GM12874 (cell line): Measurements from ENCODE around the gene CDPF1.

Experiments used
- TF ChIP-seq, protein P1 (sequence below): IDR thresholded peaks from 2 replicates; pipeline ENCODE4 v1.5.1; 2011; ENCODE audit warnings: low read depth, mild to moderate bottlenecking, control low read depth, low read length, moderate library complexity; ENCODE audit not compliant: insufficient read depth

The CDPF1 gene

DNA sequence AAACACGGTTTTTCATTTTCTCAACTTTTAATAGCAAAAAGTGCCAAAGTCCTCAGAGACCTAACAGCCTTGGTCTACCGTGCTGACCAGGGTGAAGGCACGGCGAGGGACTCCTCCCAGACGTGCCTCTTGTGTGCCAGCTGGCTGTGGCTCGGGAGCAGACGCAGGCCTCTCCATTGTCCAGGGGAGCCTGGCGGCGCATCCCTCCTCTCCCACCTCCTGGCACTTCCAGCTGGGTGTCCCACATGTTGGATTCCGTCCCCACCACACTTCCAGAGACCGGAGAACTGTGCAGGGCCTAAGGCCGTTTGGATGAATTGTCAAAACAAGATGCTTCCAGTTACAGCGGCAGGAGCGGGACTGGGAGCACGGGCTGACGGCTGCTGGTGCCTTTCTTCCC, 11.6 kb downstream of the CDPF1 start:
- TF ChIP-seq, protein P1, sequence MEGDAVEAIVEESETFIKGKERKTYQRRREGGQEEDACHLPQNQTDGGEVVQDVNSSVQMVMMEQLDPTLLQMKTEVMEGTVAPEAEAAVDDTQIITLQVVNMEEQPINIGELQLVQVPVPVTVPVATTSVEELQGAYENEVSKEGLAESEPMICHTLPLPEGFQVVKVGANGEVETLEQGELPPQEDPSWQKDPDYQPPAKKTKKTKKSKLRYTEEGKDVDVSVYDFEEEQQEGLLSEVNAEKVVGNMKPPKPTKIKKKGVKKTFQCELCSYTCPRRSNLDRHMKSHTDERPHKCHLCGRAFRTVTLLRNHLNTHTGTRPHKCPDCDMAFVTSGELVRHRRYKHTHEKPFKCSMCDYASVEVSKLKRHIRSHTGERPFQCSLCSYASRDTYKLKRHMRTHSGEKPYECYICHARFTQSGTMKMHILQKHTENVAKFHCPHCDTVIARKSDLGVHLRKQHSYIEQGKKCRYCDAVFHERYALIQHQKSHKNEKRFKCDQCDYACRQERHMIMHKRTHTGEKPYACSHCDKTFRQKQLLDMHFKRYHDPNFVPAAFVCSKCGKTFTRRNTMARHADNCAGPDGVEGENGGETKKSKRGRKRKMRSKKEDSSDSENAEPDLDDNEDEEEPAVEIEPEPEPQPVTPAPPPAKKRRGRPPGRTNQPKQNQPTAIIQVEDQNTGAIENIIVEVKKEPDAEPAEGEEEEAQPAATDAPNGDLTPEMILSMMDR: no peak

DNA sequence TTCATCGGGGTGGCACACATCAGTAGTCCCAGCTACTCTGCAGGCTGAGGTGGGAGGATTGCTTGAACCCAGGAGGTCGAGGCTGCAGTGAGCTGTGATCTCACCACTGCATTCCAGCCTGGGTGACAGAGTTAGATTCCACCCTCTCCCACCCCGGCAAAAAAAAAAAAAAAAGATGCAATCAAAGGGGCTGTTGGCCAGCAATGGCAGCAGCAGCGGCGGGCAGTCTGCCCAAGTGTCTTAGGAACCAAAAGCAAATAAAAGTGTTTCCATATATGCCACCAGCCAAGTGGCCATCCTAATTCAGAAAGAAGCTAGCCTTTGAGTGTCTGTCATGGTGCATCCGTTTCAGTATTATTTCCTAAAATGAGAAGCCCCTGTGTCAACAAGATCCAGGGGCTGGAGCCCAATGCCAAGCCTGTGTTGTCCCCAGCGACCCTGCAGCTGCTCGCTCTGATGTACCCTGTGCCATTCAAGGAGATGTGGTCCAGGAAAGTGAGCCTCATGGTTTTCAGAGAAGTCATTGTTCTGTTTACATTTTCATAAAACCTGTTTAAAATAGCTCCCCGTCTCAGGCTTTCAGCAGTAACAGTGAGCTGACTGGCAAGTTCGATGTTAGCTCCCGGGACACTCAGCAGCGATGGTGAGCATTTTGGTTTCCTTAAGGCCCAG, 12.5 kb downstream of the CDPF1 start:
- TF ChIP-seq, protein P1: no peak

DNA sequence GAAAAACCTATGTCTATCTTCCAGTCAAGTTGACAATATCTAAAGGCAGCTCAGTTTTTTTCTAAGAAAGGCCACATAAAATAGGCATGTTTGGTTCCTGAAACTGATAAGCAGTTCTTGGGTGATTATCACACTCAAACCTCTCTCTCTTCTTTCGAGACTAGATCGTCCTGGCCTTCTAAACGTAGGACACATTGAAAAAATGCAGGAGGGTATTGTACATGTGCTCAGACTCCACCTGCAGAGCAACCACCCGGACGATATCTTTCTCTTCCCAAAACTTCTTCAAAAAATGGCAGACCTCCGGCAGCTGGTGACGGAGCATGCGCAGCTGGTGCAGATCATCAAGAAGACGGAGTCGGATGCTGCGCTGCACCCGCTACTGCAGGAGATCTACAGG, 15.1 kb downstream of the CDPF1 start:
- TF ChIP-seq, protein P1: no peak

DNA sequence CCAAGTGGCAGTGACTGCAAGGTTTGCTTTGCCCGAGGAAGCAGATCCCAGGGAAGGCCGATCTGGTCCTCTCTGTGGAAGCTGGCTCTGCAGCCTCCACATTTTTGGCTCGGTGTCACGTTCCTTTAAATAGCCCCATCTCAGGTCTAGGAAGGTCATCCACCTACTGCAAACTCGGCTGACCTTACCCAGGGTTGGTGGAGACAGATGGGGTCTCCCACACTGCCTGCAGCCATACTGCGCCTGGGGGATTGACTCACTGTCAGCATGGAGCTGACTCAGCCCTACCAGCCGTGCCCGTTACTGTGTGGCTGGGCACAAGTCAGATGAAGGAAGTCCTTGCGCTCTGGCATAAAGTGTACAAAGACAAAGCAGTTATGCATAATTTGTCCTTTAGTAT, 16.9 kb downstream of the CDPF1 start:
- TF ChIP-seq, protein P1: no peak

DNA sequence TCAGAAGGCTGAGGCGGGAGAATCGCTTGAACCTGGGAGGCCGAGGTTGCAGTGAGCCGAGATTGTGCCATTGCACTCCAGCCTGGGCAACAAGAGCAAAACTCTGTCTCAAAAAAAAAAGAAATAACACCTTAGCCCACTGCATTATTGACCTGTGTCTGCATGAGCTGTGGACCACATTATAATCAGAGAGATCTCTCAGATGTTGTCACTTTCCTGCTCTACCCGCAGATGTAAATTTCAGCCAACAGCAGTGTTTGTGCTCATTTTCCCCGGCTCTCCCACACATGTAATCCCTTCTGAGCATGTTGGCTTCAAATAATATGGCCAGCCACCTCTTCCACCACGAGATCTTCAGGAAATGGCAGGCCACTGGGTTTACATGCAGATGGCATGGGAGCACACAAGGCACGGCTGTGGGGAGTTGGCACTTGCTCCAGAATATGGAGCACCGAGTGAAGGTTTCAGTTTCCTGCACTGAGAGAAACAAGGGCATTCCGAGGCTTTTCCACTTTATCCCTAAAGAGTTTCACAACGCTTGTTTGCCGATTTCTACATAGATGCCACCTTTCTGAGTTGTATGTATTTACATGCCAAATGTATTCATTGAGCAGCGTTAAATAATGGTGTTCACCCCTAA, 19.7 kb downstream of the CDPF1 start:
- TF ChIP-seq, protein P1: no peak

DNA sequence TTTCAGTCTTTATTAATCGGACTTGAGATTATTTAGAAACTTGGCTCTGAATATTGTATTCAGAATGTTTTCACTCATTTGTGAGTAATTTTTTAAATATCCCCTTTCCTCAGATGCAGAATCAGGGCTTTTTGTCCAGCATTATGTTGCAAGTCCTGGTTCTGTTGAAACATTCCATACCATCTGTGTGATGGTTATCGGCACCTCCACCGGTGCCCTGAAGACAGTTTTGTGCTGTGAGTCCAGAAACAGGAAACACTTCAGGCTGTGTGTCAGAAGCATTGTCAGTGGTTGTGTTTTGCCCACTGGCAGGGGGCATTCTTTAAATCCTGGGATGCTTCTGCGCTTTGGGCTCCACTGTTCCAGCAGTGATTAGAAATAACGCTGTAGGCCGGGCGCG, 20.4 kb downstream of the CDPF1 start:
- TF ChIP-seq, protein P1: no peak

DNA sequence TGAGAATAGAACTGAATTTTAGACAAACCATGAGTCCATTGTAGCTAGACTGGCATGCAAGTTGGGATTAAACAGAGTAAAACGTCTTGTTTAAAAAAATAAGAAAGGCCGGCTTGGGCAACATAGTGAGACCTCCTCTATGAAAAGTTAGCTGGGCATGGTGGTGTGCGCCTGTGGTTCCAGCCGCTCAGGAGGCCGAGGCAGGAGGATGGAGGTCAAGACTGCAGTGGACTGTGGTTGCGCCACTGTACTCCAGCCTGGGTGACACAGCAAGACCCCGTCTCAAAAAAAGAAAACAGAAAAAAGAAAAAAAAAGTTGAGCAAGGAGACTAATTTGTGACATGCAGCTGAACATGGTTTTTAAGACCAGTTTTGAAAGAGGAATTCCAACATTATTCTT, 23.5 kb downstream of the CDPF1 start:
- TF ChIP-seq, protein P1: no peak
